ENCODE results near the gene ASPHD2.
A peak's percentile ranks its signal among the peaks of the same experiment; 100 is the strongest.

Gene ASPHD2

GRCh38 chr22:26474682-26475081 is 45.6 kb downstream of the ASPHD2 start:
- no peak for DNase-seq (ENCODE audit: low read depth in 3 of 3)

DNA sequence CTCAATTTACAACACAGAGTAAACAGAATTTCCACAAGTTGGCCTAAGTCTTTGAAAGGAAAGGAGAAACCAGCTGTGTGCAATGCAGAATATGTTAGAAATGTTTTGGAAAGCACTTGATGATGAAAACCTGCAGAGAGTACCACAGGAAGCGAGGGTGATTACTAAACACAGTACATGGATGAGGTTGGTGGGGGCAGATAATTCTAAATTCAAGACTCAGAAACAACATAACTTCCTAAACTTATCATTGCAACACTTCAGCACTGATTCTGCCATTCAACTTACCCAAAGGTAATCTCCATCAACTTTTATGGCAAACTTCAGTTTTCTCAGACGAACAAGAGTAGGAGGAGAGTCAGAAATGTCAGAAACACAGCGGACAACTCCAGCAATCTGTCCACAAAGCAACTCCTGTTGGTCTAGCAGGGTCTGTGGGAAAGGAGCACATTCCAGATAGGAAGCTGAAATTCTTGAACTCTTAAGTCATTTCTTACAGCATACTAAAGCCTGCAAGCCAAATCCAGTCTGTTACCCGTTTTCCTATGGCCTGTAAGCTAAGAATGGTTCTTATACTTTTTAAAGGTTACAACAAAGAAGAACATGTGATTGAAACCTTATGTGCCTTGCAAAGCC is 47.8 kb downstream of the ASPHD2 start:
- DNase-seq (ENCODE audit: low read depth in 3 of 3), result no peak

DNA sequence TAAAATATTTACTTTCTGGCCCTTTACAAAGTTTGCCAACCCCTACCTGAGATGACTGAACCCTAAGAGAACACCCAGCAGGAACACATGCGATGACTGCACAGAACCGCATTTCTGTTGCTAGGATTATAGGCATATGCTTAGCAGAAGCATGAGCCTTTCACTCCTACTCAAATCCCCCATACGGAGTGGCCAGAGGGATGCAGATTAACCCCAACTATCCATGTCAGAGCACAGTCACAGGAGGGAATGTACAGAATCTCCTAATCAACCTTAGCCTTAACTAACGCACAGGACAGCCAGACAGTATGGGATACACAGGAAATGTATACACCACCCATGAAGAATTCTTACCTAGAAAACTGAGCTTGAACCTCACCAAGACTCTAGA is 48.3 kb downstream of the ASPHD2 start:
- no peak for DNase-seq (ENCODE audit: low read depth in 3 of 3)

GRCh38 chr22:26479043-26479791 is 50.2 kb downstream of the ASPHD2 start:
- DNase-seq (ENCODE audit: low read depth in 3 of 3), result no peak

- no peak for DNase-seq (ENCODE audit: low read depth in 3 of 3)
Observed at GRCh38 chr22:26479792-26480610, 50.9 kb downstream of the ASPHD2 start.

DNA sequence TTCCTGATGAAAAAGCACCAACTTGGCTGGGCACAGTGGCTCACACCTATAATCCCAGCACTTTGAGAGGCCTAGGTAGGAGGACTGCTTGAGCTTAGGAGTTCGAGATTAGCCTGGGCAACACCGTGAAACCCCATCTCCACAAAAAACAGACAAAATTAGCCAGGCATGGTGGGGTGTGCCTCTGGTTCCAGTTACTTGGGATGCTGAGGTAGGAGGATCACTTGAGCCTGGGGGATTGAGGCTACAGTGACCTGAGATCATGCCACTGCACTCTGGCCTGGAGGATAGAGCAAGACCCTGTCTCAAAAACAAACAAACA is 51.5 kb downstream of the ASPHD2 start:
- DNase-seq (ENCODE audit: low read depth in 3 of 3), result no peak

GRCh38 chr22:26481112-26481693 is 52.1 kb downstream of the ASPHD2 start:
- DNase-seq (ENCODE audit: low read depth in 3 of 3), result no peak

DNA sequence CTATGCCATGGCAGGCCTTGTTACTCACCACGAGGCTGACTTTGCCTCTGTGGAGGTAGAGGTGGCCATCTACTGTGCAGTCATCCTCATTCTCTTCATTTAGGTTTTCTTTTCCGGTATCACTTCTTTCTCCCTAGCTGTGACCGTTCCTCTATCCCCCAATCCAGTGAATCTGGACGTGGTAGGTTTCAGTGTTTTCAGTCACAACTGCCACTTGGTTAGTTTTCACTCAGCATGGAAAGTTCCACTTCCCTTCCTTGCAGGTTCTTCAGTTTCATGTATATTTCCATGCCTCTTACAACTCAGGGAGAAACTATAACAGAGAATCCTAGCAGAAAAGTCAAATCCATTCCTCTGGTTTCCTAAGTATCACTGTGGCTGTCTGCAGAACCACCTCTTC is 52.6 kb downstream of the ASPHD2 start:
- no peak for DNase-seq (ENCODE audit: low read depth in 3 of 3)

GRCh38 chr22:26482161-26482560 is 53.1 kb downstream of the ASPHD2 start:
- no peak for DNase-seq (ENCODE audit: low read depth in 3 of 3)

DNA sequence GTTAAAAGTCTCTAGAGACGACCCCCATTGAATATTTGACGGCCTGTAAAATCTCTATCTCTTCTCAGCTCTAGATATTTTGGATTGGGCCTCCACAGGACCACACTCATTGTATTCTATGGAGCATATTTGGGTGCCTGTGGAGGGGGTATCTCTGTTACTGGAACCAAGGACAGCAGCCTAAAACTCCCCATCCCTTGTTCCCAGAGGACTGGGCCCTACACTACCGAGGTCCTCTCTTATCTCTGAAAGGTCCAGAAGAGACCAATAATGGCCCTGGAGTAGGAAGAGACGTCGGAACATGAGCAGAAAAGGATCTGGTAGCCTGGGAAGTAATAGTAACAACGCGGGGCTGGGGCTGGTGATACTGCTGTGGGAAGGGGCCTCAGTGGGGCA is 54.0 kb downstream of the ASPHD2 start:
- no peak for DNase-seq (ENCODE audit: low read depth in 3 of 3)

- DNase-seq (ENCODE audit: low read depth in 3 of 3), result peak; percentile 81 to 88 (median 81)
Observed at GRCh38 chr22:26483439-26484359, 54.6 kb downstream of the ASPHD2 start, which contains the start of the genes HPS4 and SRRD. TSS of gene HPS4 (minus strand) at chr22:26483783. CDS start at chr22:26481762, 2,021 bp downstream. TSS of gene SRRD (plus strand) at chr22:26483877. CDS start at chr22:26483891, 14 bp downstream.

DNA sequence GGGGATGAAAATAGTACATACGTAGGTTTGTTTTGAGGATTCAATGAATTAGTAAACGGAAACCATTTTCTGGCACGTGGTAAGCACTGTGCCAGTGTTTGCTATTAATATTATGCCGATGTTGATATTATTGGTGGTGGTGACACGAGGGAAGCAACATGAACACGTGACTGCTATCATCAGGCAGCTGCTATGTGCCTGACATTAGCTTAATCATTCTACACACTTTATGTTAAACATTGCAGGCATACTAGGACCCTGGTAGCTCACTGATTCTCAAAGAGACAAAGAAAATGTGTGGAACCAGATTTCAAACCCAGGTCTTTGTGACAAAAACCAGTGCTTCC is 55.3 kb downstream of the ASPHD2 start:
- no peak for DNase-seq (ENCODE audit: low read depth in 3 of 3)

GRCh38 chr22:26485013-26485412 is 56.0 kb downstream of the ASPHD2 start:
- DNase-seq (ENCODE audit: low read depth in 3 of 3), result no peak

DNA sequence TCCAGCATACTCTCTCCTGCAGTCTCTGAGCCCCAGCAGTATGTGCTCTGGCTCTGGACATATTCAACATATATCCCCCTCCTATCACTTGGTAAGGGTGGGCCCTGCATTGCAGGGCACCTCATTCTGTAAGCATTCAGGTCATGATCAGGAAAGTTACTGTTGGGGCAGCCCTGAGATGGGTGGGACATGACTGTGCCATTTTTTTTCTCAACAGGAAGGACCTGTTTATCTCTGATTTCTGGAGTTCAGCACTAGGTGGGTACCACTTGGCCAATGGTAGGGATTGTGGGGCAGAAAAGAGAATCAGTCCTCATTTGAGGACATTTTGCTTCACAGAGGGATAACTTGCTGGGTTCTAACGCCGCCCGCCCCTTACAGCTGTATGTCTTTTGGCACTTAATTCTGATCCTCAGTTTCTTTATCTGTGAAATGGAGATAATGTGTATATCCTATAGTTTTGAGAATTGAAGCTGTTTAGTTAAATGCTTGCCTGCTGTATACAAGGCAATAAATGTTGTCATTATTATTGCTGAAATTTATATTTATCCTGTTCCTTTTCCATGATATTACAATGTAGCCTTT is 56.8 kb downstream of the ASPHD2 start:
- DNase-seq (ENCODE audit: low read depth in 3 of 3), result no peak

DNA sequence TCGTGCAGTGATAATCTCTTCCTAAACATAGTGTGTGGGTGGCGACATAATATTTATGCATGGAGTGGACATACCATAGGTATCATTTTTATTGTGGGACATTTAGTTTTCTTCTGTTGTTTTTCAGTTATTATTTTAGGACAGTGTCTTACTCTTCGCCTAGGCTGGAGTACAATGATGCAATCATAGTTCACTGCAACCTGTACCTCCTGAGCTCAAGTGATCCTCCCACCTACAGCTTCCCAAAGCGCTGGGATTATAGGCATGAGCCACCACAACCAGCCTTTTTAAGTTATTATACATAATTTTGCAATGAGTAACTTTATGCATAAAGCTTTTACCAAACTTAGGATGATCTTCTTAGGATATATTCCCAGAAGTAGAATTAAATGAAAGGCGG is 57.3 kb downstream of the ASPHD2 start:
- no peak for DNase-seq (ENCODE audit: low read depth in 3 of 3)

GRCh38 chr22:26487996-26488395 is 58.9 kb downstream of the ASPHD2 start:
- no peak for DNase-seq (ENCODE audit: low read depth in 3 of 3)

- DNase-seq (ENCODE audit: low read depth in 3 of 3), result no peak
Observed at GRCh38 chr22:26489447-26490036, 60.5 kb downstream of the ASPHD2 start.

GRCh38 chr22:26492220-26492619 is 63.2 kb downstream of the ASPHD2 start:
- DNase-seq (ENCODE audit: low read depth in 3 of 3), result no peak

- DNase-seq (ENCODE audit: low read depth in 3 of 3), result no peak
Observed at GRCh38 chr22:26494506-26494905, 65.4 kb downstream of the ASPHD2 start.

Data from stimulated activated CD4-positive, alpha-beta T cell treated with anti-CD3 and anti-CD28 coated beads, TNF-alpha, amount 100 ng/mL, for 48 hours (primary cell).